Nephron progenitor cell (in vitro differentiated cells): ENCODE results near the gene RGS12.

ENCODE experiments used
- DNase-seq: peaks from one replicate; pipeline ENCODE4 v3.0.0; 2021
- H3K27ac Mint-ChIP-seq: 2 replicates; pipeline ENCODE4 v1.8.0; 2021; ENCODE audit warnings: mild to moderate bottlenecking, moderate library complexity, mixed read lengths
- H3K27me3 Mint-ChIP-seq: 2 replicates; pipeline ENCODE4 v1.8.0; 2021; ENCODE audit warnings: mild to moderate bottlenecking, low read depth, mixed read lengths; ENCODE audit not compliant: poor library complexity
- H3K36me3 Mint-ChIP-seq: 2 replicates; pipeline ENCODE4 v1.8.0; 2021; ENCODE audit warnings: low read depth, mixed read lengths
- H3K4me1 Mint-ChIP-seq: 2 replicates; pipeline ENCODE4 v1.8.0; 2021; ENCODE audit warnings: mixed read lengths
- H3K4me3 Mint-ChIP-seq: 2 replicates; pipeline ENCODE4 v1.8.0; 2021; ENCODE audit warnings: mild to moderate bottlenecking, moderate library complexity, mixed read lengths
- H3K9me3 Mint-ChIP-seq: 2 replicates; pipeline ENCODE4 v1.8.0; 2021; ENCODE audit warnings: mild to moderate bottlenecking, moderate library complexity, mixed read lengths
- CTCF ChIP-seq: fragments of 200-600 bp; sonication (generic); IDR thresholded peaks from 2 replicates; pipeline ENCODE4 v1.5.0; 2021; ENCODE audit warnings: antibody characterized with exemption

Gene RGS12

GRCh38 chr4:3269991-3270611 is 22.7 kb upstream of the RGS12 start:
- H3K36me3 Mint-ChIP-seq = no peaks in the 10 kb centered on the region
- no peak overlapping the region for H3K4me3 Mint-ChIP-seq
- H3K27ac Mint-ChIP-seq = no peak overlapping the region
- TF ChIP-seq CTCF = no peak
- H3K27me3 Mint-ChIP-seq = peaks cover 8% of the 10 kb centered on the region
- H3K9me3 Mint-ChIP-seq = no peaks in the 10 kb centered on the region
- no peak for DNase-seq
- peaks cover 11% of the 10 kb centered on the region for H3K4me1 Mint-ChIP-seq

- Mint-ChIP-seq H3K27ac (no peak overlapping the region), H3K4me3 (no peak overlapping the region), H3K36me3 (no peaks in the 10 kb centered on the region), H3K4me1 (peaks cover 11% of the 10 kb centered on the region), H3K27me3 (peaks cover 12% of the 10 kb centered on the region), H3K9me3 (no peaks in the 10 kb centered on the region)
- DNase-seq = no peak
- no peak for TF ChIP-seq CTCF
Measured at GRCh38 chr4:3271131-3271530, 21.7 kb upstream of the RGS12 start.

- DNase-seq = no peak
- Mint-ChIP-seq H3K36me3 (peaks cover 14% of the 10 kb centered on the region), H3K4me1 (no peaks in the 10 kb centered on the region), H3K9me3 (peaks cover 32% of the 10 kb centered on the region), H3K27me3 (peaks cover 30% of the 10 kb centered on the region), H3K27ac (peak overlapping the region; percentile 15), H3K4me3 (no peak overlapping the region)
- TF ChIP-seq CTCF = no peak
Measured at GRCh38 chr4:3276986-3277385, 15.8 kb upstream of the RGS12 start.

- no peak for TF ChIP-seq CTCF
- no peak overlapping the region for H3K4me3 Mint-ChIP-seq
- no peaks in the 10 kb centered on the region for H3K4me1 Mint-ChIP-seq
- DNase-seq = no peak
- H3K27me3 Mint-ChIP-seq = peaks cover 36% of the 10 kb centered on the region
- H3K27ac Mint-ChIP-seq = no peak overlapping the region
- H3K36me3 Mint-ChIP-seq = peaks cover 14% of the 10 kb centered on the region
- peaks cover 41% of the 10 kb centered on the region for H3K9me3 Mint-ChIP-seq
Measured at GRCh38 chr4:3280466-3280865, 12.4 kb upstream of the RGS12 start.

GRCh38 chr4:3283483-3283882 is 9.3 kb upstream of the RGS12 start:
- Mint-ChIP-seq H3K9me3 (peaks cover 31% of the 10 kb centered on the region), H3K27me3 (peaks cover 28% of the 10 kb centered on the region), H3K4me1 (peaks cover 5% of the 10 kb centered on the region), H3K36me3 (peaks cover 10% of the 10 kb centered on the region), H3K4me3 (no peak overlapping the region), H3K27ac (no peak overlapping the region)
- no peak for DNase-seq
- TF ChIP-seq CTCF = no peak

- no peak for DNase-seq
- Mint-ChIP-seq H3K4me3 (no peak overlapping the region), H3K27me3 (peaks cover 31% of the 10 kb centered on the region), H3K36me3 (peaks cover 8% of the 10 kb centered on the region), H3K9me3 (peaks cover 27% of the 10 kb centered on the region), H3K4me1 (peaks cover 5% of the 10 kb centered on the region), H3K27ac (no peak overlapping the region)
- TF ChIP-seq CTCF = no peak
Measured at GRCh38 chr4:3283916-3284315, 8.9 kb upstream of the RGS12 start.
